ENCODE measurements around the gene RASSF6. TPM values are rescaled to one million over a fixed set of nuclear protein-coding genes. Genes with fewer than 3 reads are reported as not detected.

Gene RASSF6
- total RNA-seq (2022; extraction: Qiagen RNA extraction; ENCODE audit: low read depth), result 0.54 to 1.1 TPM (median 0.90 TPM) in 5 replicates

GRCh38 chr4:73620115-73620792 lies at the start of gene RASSF6:
Gene RASSF6 (minus strand): TSS chr4:73620436. CDS start chr4:73611795, 8,641 bp downstream.

Other genes with a start within 250 kb of the RASSF6 start
- 0.06 to 5.8 TPM in 2 of 5 replicates, not detected in the others for gene ALB, start 216.1 kb downstream of the RASSF6 start, total RNA-seq (2022; extraction: Qiagen RNA extraction; ENCODE audit: low read depth)
- gene AFP, start 184.2 kb downstream of the RASSF6 start, total RNA-seq (2022; extraction: Qiagen RNA extraction; ENCODE audit: low read depth), result 1.7 to 13.1 TPM (median 2.3 TPM) in 5 replicates
- not detected in 5 replicates for gene AFM, start 138.7 kb downstream of the RASSF6 start, total RNA-seq (2022; extraction: Qiagen RNA extraction; ENCODE audit: low read depth)
- 8.0 to 17.8 TPM (median 13.6 TPM) in 5 replicates for gene CXCL8, start 120.1 kb upstream of the RASSF6 start, total RNA-seq (2022; extraction: Qiagen RNA extraction; ENCODE audit: low read depth)
- gene CXCL6, start 216.2 kb upstream of the RASSF6 start, total RNA-seq (2022; extraction: Qiagen RNA extraction; ENCODE audit: low read depth), result not detected in 5 replicates
- gene PF4V1, start 232.9 kb upstream of the RASSF6 start, total RNA-seq (2022; extraction: Qiagen RNA extraction; ENCODE audit: low read depth), result not detected in 5 replicates
- 10.8 to 15.6 TPM (median 11.7 TPM) in 5 replicates for gene CXCL1, start 249.0 kb upstream of the RASSF6 start, total RNA-seq (2022; extraction: Qiagen RNA extraction; ENCODE audit: low read depth)

Measured in A549 treated with RU486 at 1 μM for 4 hours (cell line).